ENCODE data around the gene CATSPERE.
A peak's percentile ranks its signal among the peaks of the same experiment; 100 is the strongest.

Gene CATSPERE

GRCh38 chr1:244645414-244645813, 184.3 kb downstream of the CATSPERE start:
- no peak overlapping the region for H3K4me3 ChIP-seq (ENCODE audit: insufficient read depth, low read depth, low read length)
- H3K4me1 ChIP-seq (ENCODE audit: control insufficient read depth, insufficient read depth, low read length), result no peaks in the 10 kb centered on the region
- no peaks in the 10 kb centered on the region for H3K36me3 ChIP-seq (ENCODE audit: control insufficient read depth, insufficient read depth, low read length)
- WGBS, 2 experiments, result 93 to 98% methylated on average over 5 of the region's 6 CpGs
- H3K27ac ChIP-seq (ENCODE audit: insufficient read depth, low read depth, low read length, poor library complexity, severe bottlenecking), result no peak overlapping the region
- H3K27me3 ChIP-seq (ENCODE audit: control insufficient read depth, insufficient read depth, low read length, poor library complexity, severe bottlenecking), result no peaks in the 10 kb centered on the region
- H3K9me3 ChIP-seq (ENCODE audit: control insufficient read depth, low read length), result no peaks in the 10 kb centered on the region

- Histone ChIP-seq H3K4me3 (ENCODE audit: insufficient read depth, low read depth, low read length) (no peak overlapping the region), H3K27ac (ENCODE audit: insufficient read depth, low read depth, low read length, poor library complexity, severe bottlenecking) (no peak overlapping the region), H3K9me3 (ENCODE audit: control insufficient read depth, low read length) (no peaks in the 10 kb centered on the region), H3K36me3 (ENCODE audit: control insufficient read depth, insufficient read depth, low read length) (no peaks in the 10 kb centered on the region), H3K4me1 (ENCODE audit: control insufficient read depth, insufficient read depth, low read length) (no peaks in the 10 kb centered on the region), H3K27me3 (ENCODE audit: control insufficient read depth, insufficient read depth, low read length, poor library complexity, severe bottlenecking) (no peaks in the 10 kb centered on the region)
- WGBS, 2 experiments, result 78 to 81% methylated on average over 5 to 6 of the region's 6 CpGs
Measured at GRCh38 chr1:244645890-244646289, 184.8 kb downstream of the CATSPERE start.

GRCh38 chr1:244647819-244648218, 186.7 kb downstream of the CATSPERE start:
- H3K27ac ChIP-seq (ENCODE audit: insufficient read depth, low read depth, low read length, poor library complexity, severe bottlenecking), result no peak overlapping the region
- no peaks in the 10 kb centered on the region for H3K9me3 ChIP-seq (ENCODE audit: control insufficient read depth, low read length)
- WGBS, 2 experiments, result 92 to 93% methylated on average over 6 of the region's 6 CpGs
- no peaks in the 10 kb centered on the region for H3K4me1 ChIP-seq (ENCODE audit: control insufficient read depth, insufficient read depth, low read length)
- H3K4me3 ChIP-seq (ENCODE audit: insufficient read depth, low read depth, low read length), result no peak overlapping the region
- no peaks in the 10 kb centered on the region for H3K36me3 ChIP-seq (ENCODE audit: control insufficient read depth, insufficient read depth, low read length)
- H3K27me3 ChIP-seq (ENCODE audit: control insufficient read depth, insufficient read depth, low read length, poor library complexity, severe bottlenecking), result no peaks in the 10 kb centered on the region

GRCh38 chr1:244651956-244652622, 191.0 kb downstream of the CATSPERE start:
- no peaks in the 10 kb centered on the region for H3K9me3 ChIP-seq (ENCODE audit: control insufficient read depth, low read length)
- H3K4me1 ChIP-seq (ENCODE audit: control insufficient read depth, insufficient read depth, low read length), result peaks cover 18% of the 10 kb centered on the region
- H3K4me3 ChIP-seq (ENCODE audit: insufficient read depth, low read depth, low read length), result peak overlapping the region; percentile 58
- 21 to 25% methylated on average over 15 of the region's 15 CpGs for WGBS, 2 experiments
- H3K27ac ChIP-seq (ENCODE audit: insufficient read depth, low read depth, low read length, poor library complexity, severe bottlenecking), result no peak overlapping the region
- H3K27me3 ChIP-seq (ENCODE audit: control insufficient read depth, insufficient read depth, low read length, poor library complexity, severe bottlenecking), result no peaks in the 10 kb centered on the region
- H3K36me3 ChIP-seq (ENCODE audit: control insufficient read depth, insufficient read depth, low read length), result no peaks in the 10 kb centered on the region

GRCh38 chr1:244652623-244653438, 191.8 kb downstream of the CATSPERE start, which contains the start of gene DESI2:
Gene DESI2 (plus strand): TSS chr1:244653126. CDS start chr1:244653314, 188 bp downstream.
- Histone ChIP-seq H3K27ac (ENCODE audit: insufficient read depth, low read depth, low read length, poor library complexity, severe bottlenecking) (peak within 1 kb of the TSS; percentile 88), H3K4me3 (ENCODE audit: insufficient read depth, low read depth, low read length) (peak within 1 kb of the TSS; percentile 81), H3K9me3 (ENCODE audit: control insufficient read depth, low read length) (no peaks in the 10 kb centered on the region), H3K27me3 (ENCODE audit: control insufficient read depth, insufficient read depth, low read length, poor library complexity, severe bottlenecking) (no peaks in the 10 kb centered on the region), H3K36me3 (ENCODE audit: control insufficient read depth, insufficient read depth, low read length) (no peaks in the 10 kb centered on the region), H3K4me1 (ENCODE audit: control insufficient read depth, insufficient read depth, low read length) (peaks cover 18% of the 10 kb centered on the region)
- WGBS, 2 experiments, result 0% methylated on average over 81 of the region's 81 CpGs

- H3K4me1 ChIP-seq (ENCODE audit: control insufficient read depth, insufficient read depth, low read length), result peaks cover 18% of the 10 kb centered on the region
- peak overlapping the region; percentile 81 for H3K4me3 ChIP-seq (ENCODE audit: insufficient read depth, low read depth, low read length)
- no peaks in the 10 kb centered on the region for H3K36me3 ChIP-seq (ENCODE audit: control insufficient read depth, insufficient read depth, low read length)
- peak overlapping the region; percentile 88 for H3K27ac ChIP-seq (ENCODE audit: insufficient read depth, low read depth, low read length, poor library complexity, severe bottlenecking)
- H3K27me3 ChIP-seq (ENCODE audit: control insufficient read depth, insufficient read depth, low read length, poor library complexity, severe bottlenecking), result no peaks in the 10 kb centered on the region
- no peaks in the 10 kb centered on the region for H3K9me3 ChIP-seq (ENCODE audit: control insufficient read depth, low read length)
- 0 to 1% methylated on average over 34 of the region's 34 CpGs for WGBS, 2 experiments
Measured at GRCh38 chr1:244653439-244654107, 192.5 kb downstream of the CATSPERE start.

GRCh38 chr1:244654108-244655038, 193.3 kb downstream of the CATSPERE start:
- Histone ChIP-seq H3K27ac (ENCODE audit: insufficient read depth, low read depth, low read length, poor library complexity, severe bottlenecking) (no peak overlapping the region), H3K27me3 (ENCODE audit: control insufficient read depth, insufficient read depth, low read length, poor library complexity, severe bottlenecking) (no peaks in the 10 kb centered on the region), H3K4me1 (ENCODE audit: control insufficient read depth, insufficient read depth, low read length) (peaks cover 18% of the 10 kb centered on the region), H3K9me3 (ENCODE audit: control insufficient read depth, low read length) (no peaks in the 10 kb centered on the region), H3K4me3 (ENCODE audit: insufficient read depth, low read depth, low read length) (peak overlapping the region; percentile 81), H3K36me3 (ENCODE audit: control insufficient read depth, insufficient read depth, low read length) (peaks cover 2% of the 10 kb centered on the region)
- 14 to 19% methylated on average over 8 of the region's 8 CpGs for WGBS, 2 experiments

- Histone ChIP-seq H3K9me3 (ENCODE audit: control insufficient read depth, low read length) (no peaks in the 10 kb centered on the region), H3K36me3 (ENCODE audit: control insufficient read depth, insufficient read depth, low read length) (peaks cover 3% of the 10 kb centered on the region), H3K4me1 (ENCODE audit: control insufficient read depth, insufficient read depth, low read length) (peaks cover 18% of the 10 kb centered on the region), H3K4me3 (ENCODE audit: insufficient read depth, low read depth, low read length) (peak overlapping the region; percentile 81), H3K27me3 (ENCODE audit: control insufficient read depth, insufficient read depth, low read length, poor library complexity, severe bottlenecking) (no peaks in the 10 kb centered on the region), H3K27ac (ENCODE audit: insufficient read depth, low read depth, low read length, poor library complexity, severe bottlenecking) (no peak overlapping the region)
- 100% methylated on average over 1 of the region's 1 CpG; no CpG with 5 or more reads in 1 of the 2 experiments for WGBS, 2 experiments
Measured at GRCh38 chr1:244655186-244655585, 194.1 kb downstream of the CATSPERE start.

- H3K27ac ChIP-seq (ENCODE audit: insufficient read depth, low read depth, low read length, poor library complexity, severe bottlenecking), result no peak overlapping the region
- no peaks in the 10 kb centered on the region for H3K27me3 ChIP-seq (ENCODE audit: control insufficient read depth, insufficient read depth, low read length, poor library complexity, severe bottlenecking)
- 88 to 94% methylated on average over 3 of the region's 3 CpGs for WGBS, 2 experiments
- peaks cover 3% of the 10 kb centered on the region for H3K36me3 ChIP-seq (ENCODE audit: control insufficient read depth, insufficient read depth, low read length)
- H3K4me1 ChIP-seq (ENCODE audit: control insufficient read depth, insufficient read depth, low read length), result peaks cover 18% of the 10 kb centered on the region
- H3K4me3 ChIP-seq (ENCODE audit: insufficient read depth, low read depth, low read length), result no peak overlapping the region
- H3K9me3 ChIP-seq (ENCODE audit: control insufficient read depth, low read length), result no peaks in the 10 kb centered on the region
Measured at GRCh38 chr1:244657421-244657820, 196.3 kb downstream of the CATSPERE start.

Measured in ectodermal cell (in vitro differentiated cells).